Measurements from ENCODE around the gene TMEM131L.

DNA sequence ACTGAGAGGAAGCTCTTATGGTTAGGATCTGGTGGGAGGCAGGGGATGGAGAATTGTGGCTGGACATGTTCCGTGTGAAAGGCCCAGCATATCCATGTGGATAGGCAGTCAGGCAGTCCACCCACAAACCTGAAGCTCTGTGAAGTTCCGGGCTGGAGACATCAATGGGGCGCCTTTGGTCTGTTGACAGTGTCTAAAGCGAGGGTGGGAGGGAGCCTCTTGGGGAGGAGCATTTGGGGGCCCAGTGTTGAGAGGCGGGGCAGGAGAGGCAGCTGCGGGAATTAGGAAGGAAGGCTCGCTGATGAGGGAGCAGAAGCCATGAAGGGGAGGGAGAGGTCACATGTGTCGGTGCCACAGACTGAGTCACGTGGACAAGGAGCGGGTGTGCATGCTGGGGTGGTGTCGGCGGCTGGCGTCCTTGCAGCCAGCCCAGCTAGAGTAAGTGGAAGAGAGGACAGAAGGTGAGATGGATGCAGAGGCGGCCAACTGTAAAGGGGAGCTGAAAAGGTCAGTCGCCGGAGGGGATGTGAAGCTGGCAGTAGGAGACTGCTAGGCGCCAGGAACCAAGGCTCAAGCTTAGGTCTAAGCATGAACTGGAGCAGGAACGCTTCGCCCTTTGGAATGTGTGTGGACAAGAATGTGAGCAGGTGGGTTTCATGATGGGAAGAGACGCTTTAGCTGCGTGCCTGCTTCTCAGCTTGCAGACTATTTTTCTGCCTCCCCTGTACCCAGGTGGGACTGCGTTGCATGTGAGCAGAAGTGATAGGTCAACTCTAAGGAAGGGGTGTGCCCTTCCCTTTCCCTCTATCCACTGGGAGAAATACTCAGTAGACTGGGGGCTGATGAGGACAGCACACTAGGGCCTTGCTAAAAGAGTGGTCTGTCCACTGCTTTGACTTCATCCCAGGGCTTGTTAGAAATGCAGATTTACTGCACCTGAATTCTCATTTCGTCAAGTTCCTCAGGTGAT lies 174.0 kb downstream of the TMEM131L start:
- TF ChIP-seq SIN3A (IDR thresholded peaks at IDR 0.05; ENCODE audit: low read depth) (no peak), CEBPB (IDR thresholded peaks at IDR 0.05; ENCODE audit: low read depth) (no peak), EGR1 (IDR thresholded peaks at IDR 0.05; ENCODE audit: low read depth) (no peak), EZH2phosphoT487 (IDR thresholded peaks at IDR 0.05; ENCODE audit: borderline replicate concordance) (no peak), EZH2 (IDR thresholded peaks at IDR 0.05) (no peak), SRF (IDR thresholded peaks at IDR 0.05; ENCODE audit: low read depth) (no peak), POLR2AphosphoS5 (IDR thresholded peaks at IDR 0.05; ENCODE audit: low read depth, low read length) (no peak), POLR2A (IDR thresholded peaks at IDR 0.05; ENCODE audit: borderline replicate concordance, extremely low read depth, insufficient read depth, insufficient read length) (no peak)
- TF ChIP-seq, protein P1, sequence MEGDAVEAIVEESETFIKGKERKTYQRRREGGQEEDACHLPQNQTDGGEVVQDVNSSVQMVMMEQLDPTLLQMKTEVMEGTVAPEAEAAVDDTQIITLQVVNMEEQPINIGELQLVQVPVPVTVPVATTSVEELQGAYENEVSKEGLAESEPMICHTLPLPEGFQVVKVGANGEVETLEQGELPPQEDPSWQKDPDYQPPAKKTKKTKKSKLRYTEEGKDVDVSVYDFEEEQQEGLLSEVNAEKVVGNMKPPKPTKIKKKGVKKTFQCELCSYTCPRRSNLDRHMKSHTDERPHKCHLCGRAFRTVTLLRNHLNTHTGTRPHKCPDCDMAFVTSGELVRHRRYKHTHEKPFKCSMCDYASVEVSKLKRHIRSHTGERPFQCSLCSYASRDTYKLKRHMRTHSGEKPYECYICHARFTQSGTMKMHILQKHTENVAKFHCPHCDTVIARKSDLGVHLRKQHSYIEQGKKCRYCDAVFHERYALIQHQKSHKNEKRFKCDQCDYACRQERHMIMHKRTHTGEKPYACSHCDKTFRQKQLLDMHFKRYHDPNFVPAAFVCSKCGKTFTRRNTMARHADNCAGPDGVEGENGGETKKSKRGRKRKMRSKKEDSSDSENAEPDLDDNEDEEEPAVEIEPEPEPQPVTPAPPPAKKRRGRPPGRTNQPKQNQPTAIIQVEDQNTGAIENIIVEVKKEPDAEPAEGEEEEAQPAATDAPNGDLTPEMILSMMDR (IDR thresholded peaks at IDR 0.05 in 2 of 3, conservative IDR thresholded peaks at IDR 0.05 in 1 of 3; ENCODE audit: borderline replicate concordance in 1 of 3, insufficient read depth in 1 of 3, low read depth in 2 of 3, low read length in 2 of 3), result no peak
